Stimulated activated naive CD8-positive, alpha-beta T cell treated with anti-CD3 and anti-CD28 coated beads, Interleukin-15, Interleukin-2, amounts not matched to agents 100 U/mL and 50 U/mL, for 24 hours (primary cell): Measurements from ENCODE around the gene INF2.
"Not testable (repeated sequence)": the region's sequence is repeated elsewhere in the genome, so short reads cannot be mapped to it uniquely, and the experiment has no call there.

Experiments
- ATAC-seq: fragments of 150-1000 bp; cut with Tn5 transposase; one replicate; pipeline ENCODE4 v1.10.0; 2021
- DNase-seq: peaks from one replicate; pipeline ENCODE4 v3.0.0; 2021

INF2 gene

DNA sequence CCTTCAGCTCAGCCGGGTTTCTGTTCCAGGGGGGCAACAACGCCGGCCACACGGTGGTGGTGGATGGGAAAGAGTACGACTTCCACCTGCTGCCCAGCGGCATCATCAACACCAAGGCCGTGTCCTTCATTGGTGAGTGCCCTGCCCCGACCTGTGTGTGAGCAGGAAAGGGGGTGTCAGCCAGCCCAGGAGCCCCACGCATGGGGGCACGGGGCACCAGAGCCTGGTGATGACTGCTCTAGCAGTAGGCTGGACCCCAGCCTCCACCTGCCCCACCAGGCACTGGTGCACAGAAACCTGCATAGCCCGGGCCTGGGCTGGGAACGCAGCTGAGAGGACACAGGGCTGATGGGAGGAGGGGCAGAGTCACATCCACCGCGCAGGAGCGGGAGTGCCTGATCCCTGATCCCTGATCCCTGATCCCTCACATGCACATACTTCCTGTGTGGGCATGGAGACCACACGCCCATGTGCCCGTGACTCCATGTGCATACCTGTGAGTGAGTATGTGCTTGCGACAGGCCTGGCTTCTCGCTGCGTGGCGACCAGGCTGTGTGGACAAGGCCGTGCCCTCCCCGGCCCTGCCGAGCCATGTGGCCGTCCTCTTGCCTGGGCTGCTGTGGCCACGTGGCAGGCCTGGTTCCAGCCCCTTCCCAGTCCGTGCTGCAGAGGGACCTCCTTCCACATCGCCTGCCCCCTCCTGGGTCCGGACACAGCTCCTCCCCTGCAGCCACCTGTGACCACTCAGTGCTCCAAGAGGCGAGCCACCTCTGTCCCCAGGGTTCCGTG is 45.8 kb downstream of the INF2 start:
- no peak for ATAC-seq
- no peak for DNase-seq

- ATAC-seq = no peak
- no peak for DNase-seq
These were observed 46.6 kb downstream of the INF2 start for GRCh38 chr14:104735830-104736642.

DNA sequence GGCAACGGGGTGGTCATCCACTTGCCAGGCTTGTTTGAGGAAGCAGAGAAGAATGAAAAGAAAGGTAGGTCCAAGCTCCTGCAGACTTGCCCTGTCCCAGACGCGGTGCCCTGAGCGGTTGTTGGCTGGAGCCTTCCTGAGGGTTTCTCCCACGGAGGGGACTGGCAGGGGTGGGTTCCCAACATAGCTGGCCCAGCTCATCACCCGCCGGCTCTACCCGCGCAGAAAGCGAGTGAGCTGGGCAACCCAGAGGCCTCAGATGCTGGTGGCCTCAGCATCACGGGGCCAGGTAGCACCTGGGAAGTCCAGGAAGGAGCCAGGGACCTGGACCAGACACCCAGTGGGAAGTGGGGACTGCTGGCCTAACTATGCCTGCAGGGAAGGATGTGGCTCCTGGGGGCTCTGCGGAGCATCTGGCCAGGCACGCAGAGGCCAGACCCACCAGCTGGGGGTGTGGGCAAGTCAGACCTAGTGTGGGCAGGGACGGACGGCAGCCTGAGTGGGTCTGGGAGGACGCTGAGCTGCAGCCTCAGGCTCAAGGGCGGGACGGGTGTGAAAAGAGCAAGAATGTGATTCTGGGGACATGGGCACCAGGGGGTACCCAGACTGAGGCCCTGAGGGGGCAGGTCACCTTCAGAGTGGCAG is 49.1 kb downstream of the INF2 start:
- ATAC-seq = no peak

DNA sequence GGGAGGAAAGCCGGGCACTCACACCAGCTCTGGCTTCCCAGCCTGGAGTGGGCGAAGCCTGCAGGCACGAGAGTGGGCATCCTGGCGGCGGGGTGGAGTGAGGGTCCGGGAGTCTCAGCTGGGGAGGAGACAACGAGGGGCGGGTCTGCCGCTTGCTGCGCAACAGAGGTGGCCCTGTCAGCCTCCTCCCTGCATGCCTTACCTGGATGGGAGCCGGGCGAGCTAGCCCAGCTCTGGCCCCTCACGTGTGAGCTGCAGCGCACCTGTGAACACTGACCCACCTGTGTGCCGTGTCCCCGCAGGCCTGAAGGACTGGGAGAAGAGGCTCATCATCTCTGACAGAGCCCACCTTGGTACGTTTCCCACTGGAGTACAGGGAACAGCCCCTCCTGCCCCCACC is 49.6 kb downstream of the INF2 start:
- DNase-seq = no peak
- no peak for ATAC-seq

More for the DNA sequence above, 49.1 kb downstream of the INF2 start:
- no peak for DNase-seq

DNA sequence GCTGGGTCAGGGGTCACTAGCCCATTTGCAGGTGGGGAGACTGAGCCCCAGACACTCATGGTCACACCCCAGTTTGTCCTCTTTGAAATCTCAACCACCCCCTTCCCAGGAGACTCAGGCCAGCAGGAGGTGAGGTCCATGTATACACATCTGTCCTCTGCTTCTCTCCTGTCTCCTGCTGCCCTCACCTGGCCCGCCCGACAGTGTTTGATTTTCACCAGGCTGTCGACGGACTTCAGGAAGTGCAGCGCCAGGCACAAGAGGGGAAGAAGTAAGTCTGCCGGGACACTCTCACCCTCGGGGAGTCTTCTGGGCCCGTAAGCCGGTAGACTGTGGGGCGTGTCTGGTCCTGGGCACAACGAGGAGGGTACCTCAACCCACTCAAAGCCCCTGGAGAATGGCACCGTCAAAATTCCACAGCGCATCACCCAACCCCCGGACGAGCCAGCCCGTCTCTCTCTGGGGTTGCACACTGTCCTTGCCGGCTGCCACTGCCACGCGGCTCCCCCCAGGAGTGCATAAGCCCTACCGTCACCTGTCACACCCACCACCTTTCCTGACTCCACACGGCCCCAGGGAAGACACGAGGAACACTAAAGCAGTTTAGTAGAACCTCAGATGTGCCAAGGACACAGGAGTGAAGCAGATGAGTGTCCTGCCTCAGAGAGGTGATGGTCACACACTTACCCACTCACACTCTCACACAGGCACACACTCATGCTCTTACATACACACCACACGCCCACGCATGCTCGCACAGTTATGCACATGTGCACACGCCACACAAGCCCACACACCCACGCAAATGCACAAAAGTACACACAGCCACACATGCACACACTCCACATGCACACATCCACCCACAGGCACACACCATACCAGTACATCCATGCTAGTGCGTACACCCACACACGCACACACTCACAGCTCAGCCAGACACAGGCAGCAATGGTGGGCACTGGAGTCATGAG is 50.4 kb downstream of the INF2 start:
- DNase-seq (no peak), ATAC-seq (no peak)

DNA sequence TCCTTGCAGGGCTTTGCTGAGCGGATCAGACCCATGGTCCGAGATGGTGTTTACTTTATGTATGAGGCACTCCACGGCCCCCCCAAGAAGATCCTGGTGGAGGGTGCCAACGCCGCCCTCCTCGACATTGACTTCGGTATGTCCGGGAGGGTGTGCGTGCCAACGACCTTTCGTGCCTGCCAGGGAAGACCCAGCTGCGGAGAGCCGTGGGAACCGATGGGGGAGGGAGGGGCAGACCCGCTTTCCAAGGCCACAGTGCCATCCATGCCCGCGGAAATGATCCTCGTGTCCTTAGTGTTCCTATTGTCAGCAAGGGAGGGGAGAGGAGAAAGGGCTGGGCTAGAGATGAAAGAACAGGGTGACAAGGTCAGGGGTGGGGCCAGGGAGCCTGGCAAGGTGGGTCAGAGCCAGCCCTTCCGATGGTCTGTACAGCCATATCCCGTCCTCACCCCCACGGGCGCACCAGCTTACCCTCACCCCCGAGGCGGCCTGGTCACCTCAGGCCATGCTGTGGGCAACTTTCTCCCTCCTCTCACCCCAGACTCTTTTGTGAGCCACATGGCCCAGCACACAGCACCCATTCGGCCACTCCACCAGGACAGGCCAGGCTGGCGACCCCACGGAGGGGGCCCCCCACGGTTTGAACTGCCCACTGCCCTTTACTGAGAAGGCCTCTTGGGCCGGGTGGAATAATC is 51.8 kb downstream of the INF2 start:
- DNase-seq (no peak), ATAC-seq (no peak)

GRCh38 chr14:104741803-104742251 is 52.4 kb downstream of the INF2 start:
- ATAC-seq = no peak

GRCh38 chr14:104742586-104743455 is 53.4 kb downstream of the INF2 start:
- DNase-seq = no peak
- ATAC-seq = no peak

More at GRCh38 chr14:104741803-104742251, 52.4 kb downstream of the INF2 start:
- DNase-seq = peak; percentile 24

DNA sequence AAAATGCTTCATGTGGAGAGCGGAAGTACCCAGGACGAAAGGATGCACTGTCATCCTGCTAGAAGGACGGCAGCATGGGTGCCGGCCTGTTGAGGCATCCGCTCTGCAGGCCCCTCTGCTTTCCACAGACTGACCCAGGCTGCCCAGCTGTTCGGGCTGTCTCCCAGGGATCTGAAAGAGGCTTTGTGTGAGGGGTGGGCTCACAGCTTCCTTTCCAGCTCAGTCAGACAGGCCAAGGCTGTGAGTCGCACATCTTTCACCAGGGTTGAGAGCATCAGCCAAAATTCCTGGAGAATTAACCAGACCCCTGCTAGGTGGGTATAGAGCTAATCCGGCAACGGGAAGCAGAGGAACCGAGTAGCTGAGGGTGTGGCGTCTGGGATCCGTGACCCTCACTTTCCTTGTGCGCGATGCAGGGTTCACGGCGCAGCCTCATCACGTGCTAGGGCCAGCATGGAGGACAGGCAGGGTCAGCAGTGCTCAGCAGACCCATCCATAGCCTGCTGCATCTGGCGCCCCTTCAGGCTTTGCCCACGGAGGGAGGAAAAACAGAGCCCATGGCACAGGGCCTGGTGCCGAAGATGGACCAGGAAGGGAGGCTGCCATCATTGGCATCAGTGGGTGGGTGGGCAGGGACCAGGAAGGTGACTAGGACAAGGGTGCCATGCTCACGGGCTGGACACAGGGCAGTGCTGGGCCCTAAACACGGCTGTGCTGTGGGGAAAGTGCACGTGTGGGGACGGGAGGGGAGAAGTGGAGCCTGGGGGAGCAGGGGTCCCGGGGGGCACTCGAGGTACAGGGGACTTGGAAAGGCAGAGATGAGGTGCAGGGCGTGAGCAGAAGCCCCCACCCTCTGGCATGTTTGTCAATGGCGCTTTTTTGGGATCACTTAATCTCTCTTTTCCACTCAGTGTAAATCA is 54.3 kb downstream of the INF2 start:
- DNase-seq (no peak), ATAC-seq (no peak)

- no peak for ATAC-seq
- no peak for DNase-seq
These were observed 55.1 kb downstream of the INF2 start for GRCh38 chr14:104744484-104744883.

DNA sequence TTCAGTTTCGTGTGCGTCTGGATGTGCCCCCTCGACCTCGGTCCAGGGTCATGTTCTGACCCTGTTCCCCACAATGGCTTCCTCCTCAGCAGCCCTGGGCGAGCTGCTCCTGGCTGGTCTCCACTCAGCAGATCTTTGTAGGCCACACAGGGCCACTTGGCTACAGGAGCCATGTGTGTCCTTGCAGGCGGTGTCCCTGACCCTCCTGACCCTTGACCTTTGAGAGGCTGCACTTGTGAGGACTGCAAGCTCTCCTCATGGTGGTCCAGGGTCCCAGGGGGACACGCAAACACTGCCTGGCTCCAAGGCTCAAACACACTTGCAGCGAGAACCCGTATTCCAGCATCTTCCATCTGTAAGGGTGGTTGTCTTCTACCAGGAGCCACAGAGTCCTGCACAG is 56.0 kb downstream of the INF2 start:
- DNase-seq (no peak), ATAC-seq (no peak)

- DNase-seq = peak; percentile 50
- ATAC-seq = peak; percentile 67
These were observed 56.7 kb downstream of the INF2 start for GRCh38 chr14:104746071-104746545.

GRCh38 chr14:104746934-104747481 is 57.6 kb downstream of the INF2 start:
- DNase-seq (no peak), ATAC-seq (no peak)

DNA sequence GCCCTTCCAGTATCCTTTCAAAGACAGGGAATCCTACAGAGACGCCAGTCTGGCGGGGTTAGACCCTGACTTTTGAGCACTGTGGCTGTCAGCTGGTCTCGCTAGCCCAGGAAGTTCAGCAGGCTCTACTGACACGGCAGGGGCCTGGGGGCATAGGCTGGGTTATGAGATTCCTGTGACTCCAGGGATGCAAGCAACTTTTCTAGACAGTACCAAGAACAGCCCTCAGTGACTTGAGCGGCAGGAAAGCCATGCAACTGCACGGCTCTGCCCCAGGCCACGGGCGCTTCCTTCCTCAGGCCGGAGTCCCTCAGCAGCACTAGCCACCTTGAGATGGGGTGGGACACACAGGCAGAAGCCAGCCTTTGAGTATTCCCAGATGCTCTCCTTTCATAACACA is 58.5 kb downstream of the INF2 start:
- no peak for DNase-seq
- ATAC-seq = no peak

DNA sequence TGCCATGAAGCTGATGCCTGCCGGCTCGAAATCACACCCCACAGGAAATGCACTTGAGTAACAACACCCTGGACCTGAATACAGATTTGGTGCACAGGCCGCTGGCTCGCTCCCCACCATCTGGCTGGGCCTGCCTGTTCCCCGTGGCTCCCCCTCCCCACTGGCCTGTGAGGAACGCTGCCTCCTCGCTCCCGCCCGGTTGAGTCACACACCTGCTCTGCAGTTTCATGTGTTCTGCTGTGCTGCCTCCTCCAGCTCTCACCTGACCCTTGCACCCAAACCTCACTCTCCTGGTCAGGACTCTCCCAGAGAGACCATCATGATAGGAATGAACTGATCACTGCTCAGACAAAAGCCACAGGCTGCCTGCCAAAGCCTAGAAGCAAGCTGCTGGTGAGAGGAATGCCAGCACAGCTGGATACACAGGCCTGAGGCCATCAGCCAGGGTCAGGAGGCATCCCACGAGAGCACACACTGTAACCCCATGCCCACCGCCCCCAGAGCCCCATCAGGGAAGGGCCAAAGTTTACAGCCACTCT is 59.8 kb downstream of the INF2 start:
- no peak for ATAC-seq

DNA sequence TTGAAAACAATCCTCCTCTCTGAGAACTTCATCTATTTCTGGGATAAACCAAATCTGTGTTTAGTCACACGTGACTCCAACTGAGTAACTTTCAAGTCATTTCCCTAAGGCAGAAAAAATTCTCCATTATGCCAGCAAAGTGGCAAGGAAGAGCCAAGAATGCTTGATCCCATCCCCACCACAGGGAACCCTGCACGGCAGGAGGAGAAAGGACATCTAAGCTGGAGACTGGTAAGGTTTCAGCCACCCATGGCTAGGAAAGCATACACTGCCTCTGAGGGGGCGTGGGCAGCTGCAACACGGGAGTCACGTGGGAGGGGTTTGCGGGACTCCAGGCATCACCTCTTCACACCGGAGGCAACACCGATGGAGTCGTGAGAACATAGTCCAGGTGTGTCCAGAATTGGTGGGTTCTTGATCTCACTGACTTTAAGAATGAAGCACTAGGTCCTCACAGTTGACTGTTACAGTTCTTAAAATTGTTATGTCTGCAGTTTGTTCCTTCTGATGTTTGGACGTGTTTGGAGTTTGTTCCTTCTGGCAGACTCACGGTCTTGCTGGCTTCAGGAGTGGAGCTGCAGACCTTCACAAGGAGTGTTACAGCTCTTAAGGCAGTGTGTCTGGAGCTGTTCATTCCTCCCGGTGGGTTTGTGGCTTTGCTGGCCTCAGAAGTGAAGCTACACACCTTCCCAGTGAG is 60.8 kb downstream of the INF2 start:
- DNase-seq (no peak), ATAC-seq (no peak)

More for the DNA sequence above, 59.8 kb downstream of the INF2 start:
- DNase-seq = no peak

- DNase-seq, ATAC-seq: not testable (repeated sequence)
These were observed 61.3 kb downstream of the INF2 start for GRCh38 chr14:104750753-104751057.
